ENCODE measurements around the gene ATP11A.
A peak's percentile ranks its signal among the peaks of the same experiment; 100 is the strongest.

ATP11A gene

DNA sequence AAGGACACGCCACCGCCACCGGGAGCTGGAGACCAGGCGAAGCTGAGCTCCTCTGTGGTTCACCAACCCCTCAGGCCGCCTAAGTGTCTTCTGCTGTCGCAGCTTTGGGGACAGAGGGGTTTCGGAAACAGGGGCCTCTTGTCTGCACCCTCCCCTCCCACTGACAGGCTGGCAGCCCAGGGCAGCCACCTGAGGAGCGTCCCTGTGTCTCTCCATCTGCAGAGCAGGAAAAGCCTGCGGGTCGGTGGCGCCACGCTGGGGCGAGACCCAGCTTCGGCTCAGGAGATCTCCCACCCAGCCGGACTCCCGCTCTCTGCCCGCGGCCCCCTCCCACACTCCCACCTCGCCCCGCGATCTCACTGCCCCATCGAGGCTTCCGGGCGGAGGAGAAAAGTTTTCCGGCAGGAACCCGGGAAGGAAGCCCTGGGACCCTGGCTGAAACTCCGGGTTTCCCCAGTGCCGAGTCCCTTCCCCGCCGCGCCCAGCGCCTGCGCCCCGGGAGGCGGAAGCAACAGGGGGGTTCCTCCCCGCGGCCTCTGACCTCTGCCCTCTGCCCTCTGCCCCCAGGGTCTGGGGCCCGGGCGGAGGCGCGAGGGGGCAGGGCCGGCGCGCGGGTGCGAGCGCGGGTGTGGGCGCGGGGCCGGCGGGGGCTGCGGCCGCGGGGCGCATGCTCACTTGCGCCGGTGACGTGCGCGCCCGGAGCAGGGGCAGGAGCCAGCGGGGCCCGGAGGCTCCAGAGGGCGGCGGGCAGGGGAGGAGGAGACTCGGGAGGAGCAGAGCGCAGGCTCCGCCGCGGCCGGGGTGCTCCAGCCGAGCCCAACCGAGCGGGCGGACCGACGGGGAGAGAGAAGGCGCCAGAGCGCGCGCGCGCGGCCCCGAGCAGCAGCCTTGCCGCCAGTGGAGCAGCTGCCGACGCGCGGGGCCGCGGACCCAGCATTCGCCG, at the start of gene ATP11A:
Gene ATP11A (plus strand): TSS at position 736 of the 943 bp plus-strand sequence. CDS start 379 bp downstream, outside the sequence.
- DNase-seq = peak; percentile 60 to 78 (median 72)

DNA sequence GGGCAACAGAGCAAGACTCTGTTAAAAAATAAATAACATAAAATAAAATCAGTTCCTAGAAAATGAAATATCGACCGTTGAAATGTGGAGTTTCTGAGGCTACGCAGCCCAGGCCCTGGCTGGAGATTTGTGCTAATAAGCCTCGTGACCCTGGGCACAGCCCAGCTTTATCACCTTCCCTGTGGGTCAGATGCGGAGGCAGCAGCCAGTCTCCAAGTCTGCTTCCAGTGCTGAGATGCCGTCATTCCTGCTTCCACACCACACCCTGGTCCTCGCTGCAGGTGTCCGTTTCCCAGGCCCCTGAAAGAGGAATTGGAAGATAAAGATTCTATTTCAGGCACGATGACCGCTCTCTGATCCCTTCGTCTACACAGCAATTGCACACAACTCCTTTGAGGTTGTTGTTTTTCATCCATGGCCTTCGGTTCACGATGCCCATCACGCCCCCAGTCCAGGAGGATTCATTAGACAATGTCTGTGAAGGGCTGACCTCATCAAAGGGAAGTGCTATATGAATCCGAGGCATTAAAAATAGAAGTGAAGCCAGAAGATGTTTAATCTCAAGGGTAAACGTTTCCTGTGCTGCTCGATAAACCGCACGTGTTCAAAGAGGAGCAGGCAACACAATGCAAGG, 48.3 kb upstream of the ATP11A start:
- no peak for DNase-seq

DNA sequence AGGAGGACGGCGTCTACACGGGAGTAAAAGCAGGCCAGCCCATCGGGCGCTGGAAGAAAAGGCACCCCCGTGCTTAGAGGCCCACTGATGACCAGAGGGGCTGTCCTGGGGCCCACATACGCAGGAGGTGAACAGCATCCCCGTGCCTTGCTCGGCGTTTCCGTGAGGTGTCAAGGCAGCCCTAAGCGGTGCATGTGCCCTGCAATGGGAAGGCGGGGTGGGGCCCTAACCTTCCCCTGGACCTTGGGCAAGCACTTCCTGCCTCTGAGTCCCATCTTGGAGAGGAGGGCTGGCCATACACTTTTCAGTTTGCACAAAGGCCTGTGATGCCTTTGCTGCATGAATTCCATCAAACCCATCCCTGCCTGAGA, 47.8 kb upstream of the ATP11A start:
- DNase-seq = no peak

GRCh38 chr13:112643759-112644459, 45.9 kb upstream of the ATP11A start:
- DNase-seq = no peak

GRCh38 chr13:112645327-112645914, 44.4 kb upstream of the ATP11A start:
- no peak for DNase-seq

DNA sequence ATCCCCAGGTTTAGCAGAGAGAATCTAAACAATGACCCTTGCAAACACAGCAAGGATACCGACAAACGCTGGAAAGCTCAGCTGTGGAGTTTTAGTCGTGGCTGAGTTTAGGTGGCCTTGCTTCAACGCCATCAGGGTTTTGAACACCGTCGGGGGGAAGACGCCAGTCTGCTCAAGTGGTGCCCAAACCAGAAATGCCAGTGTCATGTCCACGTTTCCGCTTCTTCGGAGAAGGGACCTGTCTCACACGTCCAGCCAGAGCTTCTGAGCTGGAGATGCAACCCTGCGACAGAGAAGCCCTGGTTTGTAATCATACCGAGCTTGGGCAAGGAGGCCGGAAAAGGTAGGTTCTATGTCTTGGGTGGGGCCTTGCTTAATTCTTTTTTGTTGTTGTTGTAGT, 42.6 kb upstream of the ATP11A start:
- DNase-seq = no peak

- DNase-seq = no peak
Measured at GRCh38 chr13:112648101-112648500, 41.7 kb upstream of the ATP11A start.

DNA sequence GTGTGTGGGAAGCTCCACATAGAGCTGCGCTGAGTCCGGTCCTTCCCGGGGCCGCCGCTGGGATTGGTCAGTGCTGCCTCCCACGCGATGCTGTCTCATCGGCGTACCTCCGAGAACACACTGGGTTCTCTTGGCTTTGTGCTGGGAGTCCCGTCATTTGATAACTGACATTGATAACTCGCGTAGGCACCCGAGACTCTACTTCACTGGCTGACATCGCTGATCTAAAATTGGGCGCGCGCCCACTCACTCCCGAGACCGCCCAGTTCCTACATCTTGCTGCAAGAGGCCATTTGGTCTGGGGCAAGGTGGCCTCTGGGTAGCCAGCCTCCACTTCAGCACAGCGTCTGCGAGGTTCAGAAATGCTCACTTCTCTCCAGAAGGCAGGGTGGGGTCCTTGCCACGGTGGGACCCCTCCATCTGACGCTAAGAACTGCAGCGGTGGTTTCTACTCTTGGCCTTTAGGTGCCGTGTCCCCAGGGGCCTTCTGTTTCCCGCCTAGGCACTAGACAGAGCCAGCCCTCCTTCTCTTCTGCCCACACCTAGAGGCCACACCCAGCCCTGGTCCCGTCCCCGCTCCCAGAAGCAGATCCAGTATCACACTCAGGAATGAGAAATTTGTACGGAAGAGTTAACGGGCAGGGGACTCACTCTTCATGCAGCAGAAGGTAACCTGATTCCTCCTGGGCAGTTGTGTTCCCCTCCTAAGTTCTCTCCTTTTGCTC, 40.7 kb upstream of the ATP11A start:
- no peak for DNase-seq

DNA sequence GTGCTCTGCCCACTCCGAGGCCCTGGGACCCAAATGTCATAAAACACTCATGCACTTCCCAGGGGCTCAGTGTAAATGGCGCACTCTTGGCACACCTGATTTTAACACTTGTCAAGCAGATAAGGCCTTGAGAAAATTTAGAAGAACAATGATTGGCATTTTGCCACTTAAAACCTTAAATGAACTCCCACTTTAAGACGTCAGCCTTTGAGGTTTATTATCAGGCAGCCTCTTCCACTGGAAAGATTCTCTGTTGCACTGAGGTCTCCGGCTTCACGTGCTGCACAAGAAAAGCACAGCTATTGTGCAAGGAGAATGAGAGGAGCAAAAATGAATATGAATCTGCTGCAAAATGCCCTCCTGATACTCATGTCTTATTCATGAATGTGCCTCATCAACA, 38.5 kb upstream of the ATP11A start:
- DNase-seq = no peak

GRCh38 chr13:112651750-112652511, 37.9 kb upstream of the ATP11A start:
- no peak for DNase-seq

- DNase-seq = no peak
Measured at GRCh38 chr13:112652512-112653070, 37.2 kb upstream of the ATP11A start.

GRCh38 chr13:112653071-112653470, 36.8 kb upstream of the ATP11A start:
- no peak for DNase-seq

DNA sequence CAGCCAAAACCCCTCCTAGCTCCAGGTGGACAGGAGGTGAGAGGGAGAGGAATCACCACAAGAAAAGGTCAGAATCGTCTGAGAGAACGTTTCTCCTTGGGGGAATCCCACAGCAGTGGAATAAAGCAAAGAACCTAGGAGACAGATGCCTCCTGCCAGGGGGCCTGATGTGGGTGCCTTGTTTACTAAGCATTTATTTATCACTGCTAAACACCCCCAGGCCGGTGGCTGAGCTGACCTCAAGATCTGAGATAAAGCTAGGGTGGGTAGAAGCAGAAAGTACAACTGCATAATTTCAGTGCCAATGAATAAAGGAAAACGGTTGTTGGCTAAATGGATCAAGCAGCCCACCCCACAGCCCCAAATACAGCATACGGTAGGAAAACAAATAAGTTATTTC, 33.9 kb upstream of the ATP11A start:
- DNase-seq = no peak

DNA sequence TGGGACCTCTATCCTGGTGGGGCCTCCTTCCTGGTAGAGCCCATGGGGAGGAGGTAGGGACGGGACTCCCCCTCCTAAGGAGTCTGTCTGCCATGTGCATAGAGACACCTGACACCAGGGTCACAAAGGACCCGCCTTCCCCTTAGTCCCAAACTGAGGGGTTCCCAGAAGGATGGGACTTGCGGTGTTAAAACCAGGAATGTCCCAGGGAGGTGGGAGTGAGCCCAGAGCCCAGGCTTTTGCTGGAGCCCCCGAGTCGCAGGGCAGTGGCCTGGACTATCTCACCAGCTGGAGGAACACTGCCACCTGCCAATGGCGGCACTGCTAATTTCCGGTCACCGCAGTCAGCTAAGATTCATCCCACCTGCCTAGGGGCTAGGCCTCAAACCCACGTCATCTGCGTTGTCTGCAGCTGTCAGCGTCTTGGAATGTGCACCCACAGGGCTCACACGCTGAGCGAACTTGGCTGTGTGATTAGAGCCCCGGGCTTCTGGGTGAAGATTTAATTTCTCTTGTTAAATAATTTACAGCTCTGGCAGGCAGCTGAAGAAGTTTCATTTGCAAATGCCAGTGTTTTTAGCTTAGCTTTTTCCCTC, 31.9 kb upstream of the ATP11A start:
- DNase-seq = no peak

GRCh38 chr13:112658808-112659207, 31.0 kb upstream of the ATP11A start:
- DNase-seq = no peak

- no peak for DNase-seq
Measured at GRCh38 chr13:112661291-112661690, 28.5 kb upstream of the ATP11A start.

DNA sequence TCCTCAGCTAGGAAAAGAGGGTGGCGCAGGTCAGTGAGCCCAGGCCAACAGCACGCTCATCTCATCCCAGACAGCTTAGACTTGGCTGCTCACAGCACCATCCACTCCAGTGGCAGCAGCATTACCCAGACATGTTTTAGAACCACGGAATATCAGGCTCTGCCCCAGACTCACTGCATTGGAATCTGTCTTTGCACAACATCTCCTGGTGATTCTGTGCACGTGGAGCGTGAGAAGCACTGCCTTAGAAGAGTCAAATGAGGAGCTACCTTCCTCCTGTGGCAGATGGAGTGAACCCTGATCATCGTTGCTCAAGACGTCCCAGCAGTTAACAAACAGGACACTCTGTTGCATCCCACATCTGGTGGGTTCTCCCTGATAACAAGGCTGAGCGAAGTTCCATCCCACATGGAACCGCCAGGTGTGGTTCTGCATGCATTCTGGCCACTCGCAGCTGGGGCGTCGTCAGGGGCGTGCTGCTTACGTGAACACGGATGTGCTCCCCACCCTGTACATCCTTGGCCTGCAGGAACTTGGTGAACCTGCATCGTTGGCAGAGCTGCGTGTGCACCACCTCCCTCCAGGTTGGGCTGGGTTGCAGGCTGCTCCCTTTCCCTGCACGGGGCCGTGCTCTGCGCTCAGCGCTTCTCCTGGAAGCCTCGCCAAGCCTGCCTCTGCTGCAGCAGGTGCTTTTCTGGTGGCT, 25.2 kb upstream of the ATP11A start:
- no peak for DNase-seq

GRCh38 chr13:112668924-112669323, 20.9 kb upstream of the ATP11A start:
- no peak for DNase-seq

DNA sequence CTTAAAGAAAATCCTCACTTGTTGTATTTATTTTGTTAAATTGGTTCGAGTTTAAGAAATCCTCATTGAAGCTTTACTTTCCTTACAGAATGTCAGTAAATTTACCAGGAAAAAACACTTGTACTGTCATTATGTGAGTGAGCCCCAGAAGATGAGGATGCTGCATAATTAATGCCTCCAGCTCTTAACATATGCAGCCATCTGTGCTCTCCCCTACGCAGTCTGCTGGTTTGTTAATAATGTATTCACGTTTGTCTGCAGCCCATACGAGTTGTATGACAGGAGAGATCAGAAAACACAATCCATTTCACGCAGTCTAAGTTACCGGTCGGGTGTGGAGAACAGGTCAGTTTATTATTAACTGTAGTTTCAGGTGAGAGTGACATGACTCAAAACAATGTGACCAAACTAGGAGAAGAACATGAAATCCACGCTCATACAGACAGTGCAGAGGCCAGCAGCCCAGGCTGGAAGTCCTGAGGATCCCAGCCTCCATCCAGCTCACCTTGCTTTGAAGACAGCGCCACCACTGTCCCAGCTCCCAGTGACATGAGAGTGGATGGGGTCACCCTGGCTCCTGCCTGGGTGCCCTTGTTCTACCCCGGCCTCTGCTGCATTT, 19.8 kb upstream of the ATP11A start:
- no peak for DNase-seq

DNA sequence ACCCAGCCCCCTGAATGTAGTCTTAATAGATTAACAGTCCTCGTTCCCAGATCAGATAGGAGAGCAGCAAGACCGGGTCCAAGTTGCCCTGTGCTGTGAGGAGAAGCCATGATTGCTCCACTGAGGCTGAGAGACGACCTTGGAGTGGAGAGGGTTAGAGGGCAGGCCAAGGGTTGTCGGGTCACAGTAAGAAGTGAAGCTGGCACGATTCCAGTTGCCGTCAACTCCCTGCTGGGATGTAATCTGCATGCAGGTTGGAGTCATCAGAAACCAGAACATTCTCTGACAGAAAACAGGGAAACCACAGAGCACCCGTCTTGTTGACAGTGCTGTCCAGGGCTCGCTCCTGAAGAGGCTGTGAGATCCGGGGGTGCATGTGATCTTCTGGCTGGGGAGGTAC, 19.0 kb upstream of the ATP11A start:
- DNase-seq = no peak

Measured in activated CD4-positive, CD25-positive, alpha-beta regulatory T cell (primary cell).